Activated CD8-positive, alpha-beta memory T cell treated with anti-CD3 and anti-CD28 coated beads, Interleukin-2, amount 50 U/mL, for 24 hours (primary cell): ENCODE measurements around the gene PLTP.

ENCODE experiments used
- DNase-seq: peaks from one replicate; pipeline ENCODE4 v3.0.0-alpha.2; 2020; ENCODE audit errors: extremely low read depth

The PLTP gene

GRCh38 chr20:45898285-45898684, 13.7 kb downstream of the PLTP start:
- no peak for DNase-seq

GRCh38 chr20:45897692-45898091, 14.3 kb downstream of the PLTP start:
- no peak for DNase-seq

- no peak for DNase-seq
Measured at GRCh38 chr20:45897289-45897688, 14.7 kb downstream of the PLTP start.

GRCh38 chr20:45896641-45897161, 15.3 kb downstream of the PLTP start:
- DNase-seq = no peak

- DNase-seq = no peak
Measured at GRCh38 chr20:45894797-45895196, 17.2 kb downstream of the PLTP start.

- no peak for DNase-seq
Measured at GRCh38 chr20:45893831-45894230, 18.1 kb downstream of the PLTP start.

- DNase-seq = no peak
Measured at GRCh38 chr20:45892828-45893500, 19.0 kb downstream of the PLTP start.

- no peak for DNase-seq
Measured at GRCh38 chr20:45892049-45892825, 19.7 kb downstream of the PLTP start.

- DNase-seq = peak; percentile 70
Measured at GRCh38 chr20:45890985-45891983, 20.7 kb downstream of the PLTP start, which contains the start of the genes CTSA and NEURL2. TSS of gene CTSA (plus strand) at chr20:45891335. CDS start at chr20:45891569, 234 bp downstream. TSS of gene NEURL2 (minus strand) at chr20:45891208. CDS start at chr20:45890991, 217 bp downstream.

- DNase-seq = no peak
Measured at GRCh38 chr20:45890077-45890984, 21.6 kb downstream of the PLTP start.

GRCh38 chr20:45888681-45889080, 23.3 kb downstream of the PLTP start:
- DNase-seq = no peak

- DNase-seq = no peak
Measured at GRCh38 chr20:45887346-45887715, 24.6 kb downstream of the PLTP start, which contains the start of gene SPATA25. TSS of gene SPATA25 (minus strand) at chr20:45887622. CDS start at chr20:45887590, 32 bp downstream.

GRCh38 chr20:45886590-45887345, 25.2 kb downstream of the PLTP start:
- DNase-seq = no peak

- no peak for DNase-seq
Measured at GRCh38 chr20:45883100-45883469, 28.9 kb downstream of the PLTP start.

GRCh38 chr20:45882469-45883099, 29.4 kb downstream of the PLTP start:
- DNase-seq = no peak

GRCh38 chr20:45880988-45881788, 30.8 kb downstream of the PLTP start, which contains the start of gene ZSWIM1:
TSS of gene ZSWIM1 (plus strand) at chr20:45881227. CDS start at chr20:45882593, 1,366 bp downstream.
- peak; percentile 97 for DNase-seq

GRCh38 chr20:45878076-45878761, 33.7 kb downstream of the PLTP start:
- no peak for DNase-seq

- DNase-seq = no peak
Measured at GRCh38 chr20:45874576-45874975, 37.4 kb downstream of the PLTP start.
